GM21515 (cell line): Measurements from ENCODE around the gene SIRT4.
"Not testable (repeated sequence)": the region's sequence is repeated elsewhere in the genome, so short reads cannot be mapped to it uniquely, and the experiment has no call there.

Experiments
- ATAC-seq: cut with Tn5 transposase; IDR thresholded peaks from one replicate; pipeline ENCODE4 v1.9.1; 2021; ENCODE audit not compliant: unreplicated experiment

SIRT4 gene

GRCh38 chr12:120332523-120332922, 30.4 kb downstream of the SIRT4 start:
- no peak for ATAC-seq

GRCh38 chr12:120335447-120335846, 33.3 kb downstream of the SIRT4 start:
- ATAC-seq = not testable (repeated sequence)

- ATAC-seq = not testable (repeated sequence)
Observed at GRCh38 chr12:120336392-120336791, 34.3 kb downstream of the SIRT4 start.

- ATAC-seq = no peak
Observed at GRCh38 chr12:120337730-120338129, 35.6 kb downstream of the SIRT4 start.

GRCh38 chr12:120339256-120339655, 37.1 kb downstream of the SIRT4 start:
- ATAC-seq = no peak

GRCh38 chr12:120342175-120343038, 40.3 kb downstream of the SIRT4 start:
- ATAC-seq = no peak

GRCh38 chr12:120343039-120343537, 41.0 kb downstream of the SIRT4 start:
- ATAC-seq = no peak

GRCh38 chr12:120343692-120344091, 41.6 kb downstream of the SIRT4 start:
- no peak for ATAC-seq

GRCh38 chr12:120346031-120346430, 43.9 kb downstream of the SIRT4 start:
- ATAC-seq = no peak

- no peak for ATAC-seq
Observed at GRCh38 chr12:120346681-120347080, 44.6 kb downstream of the SIRT4 start.

GRCh38 chr12:120347766-120348165, 45.6 kb downstream of the SIRT4 start:
- ATAC-seq = no peak

GRCh38 chr12:120350576-120351350, 48.6 kb downstream of the SIRT4 start:
- no peak for ATAC-seq

GRCh38 chr12:120352117-120352516, 50.0 kb downstream of the SIRT4 start:
- no peak for ATAC-seq

GRCh38 chr12:120353136-120353535, 51.0 kb downstream of the SIRT4 start:
- ATAC-seq = no peak

- no peak for ATAC-seq
Observed at GRCh38 chr12:120353556-120354317, 51.6 kb downstream of the SIRT4 start.

GRCh38 chr12:120356567-120357030, 54.5 kb downstream of the SIRT4 start:
- ATAC-seq = no peak

GRCh38 chr12:120357104-120357503, 55.0 kb downstream of the SIRT4 start:
- ATAC-seq = no peak

GRCh38 chr12:120358412-120359100, 56.4 kb downstream of the SIRT4 start:
- ATAC-seq = no peak

- ATAC-seq = no peak
Observed at GRCh38 chr12:120359128-120359527, 57.0 kb downstream of the SIRT4 start.

- ATAC-seq = no peak
Observed at GRCh38 chr12:120361506-120362208, 59.5 kb downstream of the SIRT4 start.
